Skeletal muscle satellite cell (primary cell): ENCODE data around the gene NFATC2.

ENCODE experiments used
- H3K27me3 ChIP-seq: 2 replicates; pipeline ENCODE4 v1.7.0; 2013; ENCODE audit warnings: low read length; ENCODE audit not compliant: control insufficient read depth, insufficient read depth
- H3K36me3 ChIP-seq: 2 replicates; pipeline ENCODE4 v1.7.0; 2013; ENCODE audit warnings: mild to moderate bottlenecking, control low read depth, low read length; ENCODE audit not compliant: insufficient read depth
- H3K4me1 ChIP-seq: 2 replicates; pipeline ENCODE4 v1.7.0; 2013; ENCODE audit warnings: low read length; ENCODE audit not compliant: control insufficient read depth, insufficient read depth
- H3K4me2 ChIP-seq: 2 replicates; pipeline ENCODE4 v1.7.0; 2013; ENCODE audit warnings: mild to moderate bottlenecking, low read length
- H3K4me3 ChIP-seq: 2 replicates; pipeline ENCODE4 v1.7.0; 2013; ENCODE audit warnings: low read length
- H3K9ac ChIP-seq: 2 replicates; pipeline ENCODE4 v1.7.0; 2013; ENCODE audit warnings: mild to moderate bottlenecking, low read depth, low read length, moderate library complexity
- H3K9me3 ChIP-seq: replicated peaks from 2 replicates; pipeline ENCODE4 v1.7.0; 2013; ENCODE audit warnings: mild to moderate bottlenecking, control low read depth, low read length

Gene NFATC2

GRCh38 chr20:51510169-51510568 lies 32.4 kb downstream of the NFATC2 start:
- no peaks in the 10 kb centered on the region for H3K4me1 ChIP-seq
- no peaks in the 10 kb centered on the region for H3K9me3 ChIP-seq
- peaks cover 39% of the 10 kb centered on the region for H3K27me3 ChIP-seq
- H3K9ac ChIP-seq = no peak overlapping the region
- no peak overlapping the region for H3K4me2 ChIP-seq
- H3K36me3 ChIP-seq = no peaks in the 10 kb centered on the region
- no peak overlapping the region for H3K4me3 ChIP-seq

GRCh38 chr20:51509208-51509607 lies 33.3 kb downstream of the NFATC2 start:
- H3K4me2 ChIP-seq = no peak overlapping the region
- H3K9me3 ChIP-seq = no peaks in the 10 kb centered on the region
- H3K4me3 ChIP-seq = no peak overlapping the region
- H3K36me3 ChIP-seq = no peaks in the 10 kb centered on the region
- H3K9ac ChIP-seq = no peak overlapping the region
- H3K4me1 ChIP-seq = no peaks in the 10 kb centered on the region
- H3K27me3 ChIP-seq = peaks cover 36% of the 10 kb centered on the region

GRCh38 chr20:51508780-51509179 lies 33.7 kb downstream of the NFATC2 start:
- H3K4me2 ChIP-seq = no peak overlapping the region

GRCh38 chr20:51508158-51508557 lies 34.4 kb downstream of the NFATC2 start:
- H3K9ac ChIP-seq = no peak overlapping the region
- no peaks in the 10 kb centered on the region for H3K36me3 ChIP-seq
- no peak overlapping the region for H3K4me2 ChIP-seq
- no peak overlapping the region for H3K4me3 ChIP-seq
- no peaks in the 10 kb centered on the region for H3K4me1 ChIP-seq
- H3K9me3 ChIP-seq = no peaks in the 10 kb centered on the region
- peaks cover 32% of the 10 kb centered on the region for H3K27me3 ChIP-seq

More at GRCh38 chr20:51508780-51509179, 33.7 kb downstream of the NFATC2 start:
- no peaks in the 10 kb centered on the region for H3K36me3 ChIP-seq
- peaks cover 35% of the 10 kb centered on the region for H3K27me3 ChIP-seq
- H3K4me1 ChIP-seq = no peaks in the 10 kb centered on the region
- H3K4me3 ChIP-seq = no peak overlapping the region
- no peaks in the 10 kb centered on the region for H3K9me3 ChIP-seq
- H3K9ac ChIP-seq = no peak overlapping the region

- no peaks in the 10 kb centered on the region for H3K9me3 ChIP-seq
- no peaks in the 10 kb centered on the region for H3K36me3 ChIP-seq
- H3K4me2 ChIP-seq = no peak overlapping the region
- no peak overlapping the region for H3K4me3 ChIP-seq
- peaks cover 38% of the 10 kb centered on the region for H3K27me3 ChIP-seq
- no peaks in the 10 kb centered on the region for H3K4me1 ChIP-seq
- H3K9ac ChIP-seq = no peak overlapping the region
Observed at GRCh38 chr20:51507216-51508036, 35.1 kb downstream of the NFATC2 start.

- H3K9me3 ChIP-seq = no peaks in the 10 kb centered on the region
- no peak overlapping the region for H3K4me3 ChIP-seq
- no peak overlapping the region for H3K4me2 ChIP-seq
- no peaks in the 10 kb centered on the region for H3K4me1 ChIP-seq
- H3K36me3 ChIP-seq = no peaks in the 10 kb centered on the region
- peaks cover 44% of the 10 kb centered on the region for H3K27me3 ChIP-seq
- no peak overlapping the region for H3K9ac ChIP-seq
Observed at GRCh38 chr20:51506527-51507215, 35.8 kb downstream of the NFATC2 start.

- Histone ChIP-seq H3K36me3 (no peaks in the 10 kb centered on the region), H3K4me1 (no peaks in the 10 kb centered on the region), H3K4me2 (no peak overlapping the region), H3K9me3 (no peaks in the 10 kb centered on the region), H3K27me3 (peaks cover 36% of the 10 kb centered on the region), H3K9ac (no peak overlapping the region), H3K4me3 (no peak overlapping the region)
Observed at GRCh38 chr20:51505566-51505965, 37.0 kb downstream of the NFATC2 start.

- no peaks in the 10 kb centered on the region for H3K36me3 ChIP-seq
- no peaks in the 10 kb centered on the region for H3K9me3 ChIP-seq
- peaks cover 28% of the 10 kb centered on the region for H3K27me3 ChIP-seq
- no peaks in the 10 kb centered on the region for H3K4me1 ChIP-seq
- no peak overlapping the region for H3K4me3 ChIP-seq
- H3K4me2 ChIP-seq = no peak overlapping the region
- H3K9ac ChIP-seq = no peak overlapping the region
Observed at GRCh38 chr20:51503376-51503775, 39.1 kb downstream of the NFATC2 start.

GRCh38 chr20:51500936-51501335 lies 41.6 kb downstream of the NFATC2 start:
- Histone ChIP-seq H3K27me3 (peaks cover 39% of the 10 kb centered on the region), H3K36me3 (no peaks in the 10 kb centered on the region), H3K9ac (no peak overlapping the region), H3K4me2 (no peak overlapping the region), H3K4me3 (no peak overlapping the region), H3K9me3 (no peaks in the 10 kb centered on the region), H3K4me1 (no peaks in the 10 kb centered on the region)

- no peaks in the 10 kb centered on the region for H3K4me1 ChIP-seq
- no peaks in the 10 kb centered on the region for H3K9me3 ChIP-seq
- H3K9ac ChIP-seq = no peak overlapping the region
- H3K36me3 ChIP-seq = no peaks in the 10 kb centered on the region
- peaks cover 45% of the 10 kb centered on the region for H3K27me3 ChIP-seq
- H3K4me3 ChIP-seq = no peak overlapping the region
- no peak overlapping the region for H3K4me2 ChIP-seq
Observed at GRCh38 chr20:51500311-51500710, 42.2 kb downstream of the NFATC2 start.

- Histone ChIP-seq H3K4me1 (no peaks in the 10 kb centered on the region), H3K4me3 (no peak overlapping the region), H3K36me3 (no peaks in the 10 kb centered on the region)
Observed at GRCh38 chr20:51498765-51499540, 43.6 kb downstream of the NFATC2 start.

More at GRCh38 chr20:51498765-51499540, 43.6 kb downstream of the NFATC2 start:
- H3K27me3 ChIP-seq = peaks cover 52% of the 10 kb centered on the region
- H3K9me3 ChIP-seq = no peaks in the 10 kb centered on the region
- no peak overlapping the region for H3K9ac ChIP-seq
- H3K4me2 ChIP-seq = no peak overlapping the region
